Epithelial cell of proximal tubule (primary cell): ENCODE results near the gene KRT35. TPM values are rescaled to one million over a fixed set of nuclear protein-coding genes. Genes with fewer than 3 reads are reported as not detected.

Experiments used
- DNase-seq: peaks from one replicate; pipeline ENCODE4 v3.0.0-alpha.2; 2011; ENCODE audit warnings: low read depth
- H3K4me3 ChIP-seq: 2 replicates; pipeline ENCODE4 v1.5.1; 2011; ENCODE audit warnings: low read depth, mild to moderate bottlenecking, low read length
- total RNA-seq: library from RNA; depleted of rRNA; stranded (reverse); fragments of >200 nt; gene quantifications from 2 replicates; pipeline ENCODE4 v1.2.3, GENCODE V29; 2015
- TF ChIP-seq, protein P1 (sequence below): conservative IDR thresholded peaks from 2 replicates; pipeline ENCODE4 v1.5.1; 2012; ENCODE audit warnings: low read depth, mild to moderate bottlenecking, low read length

The KRT35 gene
- total RNA-seq, result not detected in 2 replicates

DNA sequence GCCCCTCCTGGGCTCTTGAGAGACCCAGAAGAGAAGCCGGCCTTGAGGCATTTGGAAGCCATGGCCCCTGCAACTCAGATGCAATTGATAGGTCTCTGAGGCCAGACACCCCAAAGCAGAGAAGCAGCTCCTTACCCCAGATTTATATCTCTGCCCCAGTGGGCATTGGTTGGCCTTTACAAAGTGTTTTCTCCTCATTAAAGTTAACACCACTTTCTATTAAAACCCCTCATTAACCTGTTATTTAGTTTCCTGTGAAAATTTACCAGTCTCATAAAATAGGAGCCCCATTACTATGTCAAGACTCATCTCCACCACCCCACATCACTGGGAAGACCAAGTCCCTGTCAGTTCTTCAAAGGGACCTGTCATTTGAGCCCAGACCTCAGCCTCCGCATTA lies at the start of gene KRT35:
KRT35 (minus strand) TSS at position 116 of the 400 bp plus-strand sequence; CDS start at position 62, 54 bp downstream.
- H3K4me3 ChIP-seq, result no peak within 1 kb of the TSS
- DNase-seq, result no peak
- TF ChIP-seq, protein P1, sequence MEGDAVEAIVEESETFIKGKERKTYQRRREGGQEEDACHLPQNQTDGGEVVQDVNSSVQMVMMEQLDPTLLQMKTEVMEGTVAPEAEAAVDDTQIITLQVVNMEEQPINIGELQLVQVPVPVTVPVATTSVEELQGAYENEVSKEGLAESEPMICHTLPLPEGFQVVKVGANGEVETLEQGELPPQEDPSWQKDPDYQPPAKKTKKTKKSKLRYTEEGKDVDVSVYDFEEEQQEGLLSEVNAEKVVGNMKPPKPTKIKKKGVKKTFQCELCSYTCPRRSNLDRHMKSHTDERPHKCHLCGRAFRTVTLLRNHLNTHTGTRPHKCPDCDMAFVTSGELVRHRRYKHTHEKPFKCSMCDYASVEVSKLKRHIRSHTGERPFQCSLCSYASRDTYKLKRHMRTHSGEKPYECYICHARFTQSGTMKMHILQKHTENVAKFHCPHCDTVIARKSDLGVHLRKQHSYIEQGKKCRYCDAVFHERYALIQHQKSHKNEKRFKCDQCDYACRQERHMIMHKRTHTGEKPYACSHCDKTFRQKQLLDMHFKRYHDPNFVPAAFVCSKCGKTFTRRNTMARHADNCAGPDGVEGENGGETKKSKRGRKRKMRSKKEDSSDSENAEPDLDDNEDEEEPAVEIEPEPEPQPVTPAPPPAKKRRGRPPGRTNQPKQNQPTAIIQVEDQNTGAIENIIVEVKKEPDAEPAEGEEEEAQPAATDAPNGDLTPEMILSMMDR, result no peak

DNA sequence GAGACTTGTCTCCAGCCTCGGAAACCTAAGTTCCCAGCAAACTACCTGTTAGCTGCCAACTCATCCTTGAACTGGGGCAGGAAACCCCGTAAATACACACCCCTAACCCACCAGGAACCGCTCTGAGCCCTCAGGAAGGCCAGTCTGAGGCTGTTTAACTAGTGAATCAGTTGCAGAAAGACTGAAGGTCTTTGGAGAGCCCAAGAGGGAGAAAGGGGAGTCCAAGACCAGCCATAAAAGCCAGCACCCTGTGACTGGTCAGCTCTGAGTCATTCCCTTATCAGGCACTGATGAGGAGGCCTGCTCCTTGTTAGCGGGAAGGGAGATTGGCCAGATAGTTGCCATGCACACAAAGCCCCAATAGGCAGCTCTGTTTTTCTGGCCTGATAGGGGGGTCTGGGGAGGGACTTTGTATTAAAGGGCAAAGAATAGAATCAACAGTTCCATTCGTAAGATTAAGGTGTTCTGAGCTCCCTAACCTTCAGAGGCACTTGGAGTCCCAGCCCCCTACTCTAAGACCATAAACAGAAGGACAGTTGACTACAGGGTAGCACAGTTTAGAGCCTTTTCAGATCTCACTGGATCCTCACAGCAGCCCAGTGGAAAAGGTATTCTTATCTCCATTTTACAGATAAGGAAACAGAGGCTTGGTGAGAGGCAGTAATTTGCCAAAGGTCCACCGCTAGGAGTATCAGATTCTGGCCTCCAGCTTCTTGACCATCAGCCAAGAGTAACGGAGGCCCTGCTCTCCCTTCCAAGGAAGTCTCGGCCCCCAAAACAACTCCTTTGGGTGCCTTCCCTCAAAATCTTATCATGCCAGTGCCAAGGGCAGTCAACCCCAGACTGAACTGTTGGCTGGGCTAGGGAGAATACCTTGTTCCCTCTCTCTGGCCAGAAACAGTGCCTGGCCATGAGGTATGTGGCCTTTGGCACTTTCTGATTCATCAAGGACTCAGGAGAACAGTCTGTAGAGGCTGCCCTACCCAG lies 49.4 kb upstream of the KRT35 start:
- peak; percentile 77 for DNase-seq
- TF ChIP-seq, protein P1, result no peak
- H3K4me3 ChIP-seq, result no peak overlapping the region

DNA sequence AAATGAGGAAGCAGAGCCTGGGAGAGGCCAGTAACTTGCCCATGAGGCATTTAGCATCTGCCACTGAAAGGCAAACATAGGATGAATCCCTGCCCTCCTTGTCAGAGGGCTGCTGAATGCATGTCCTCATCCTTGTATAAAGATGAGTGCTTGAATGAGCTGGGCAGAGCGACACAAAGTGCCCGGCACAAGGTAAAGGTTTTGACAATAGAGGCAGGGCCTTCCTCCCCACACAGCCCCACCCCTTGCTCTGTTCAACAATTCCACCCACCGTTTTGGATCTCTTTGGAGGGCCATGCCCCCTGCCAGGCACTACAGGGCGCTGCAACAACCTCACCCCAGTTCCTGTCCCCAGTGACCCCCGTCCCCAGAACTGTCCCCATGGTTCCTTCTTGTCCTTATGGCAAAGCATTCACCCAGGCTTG lies 48.6 kb upstream of the KRT35 start:
- H3K4me3 ChIP-seq, result no peak overlapping the region

DNA sequence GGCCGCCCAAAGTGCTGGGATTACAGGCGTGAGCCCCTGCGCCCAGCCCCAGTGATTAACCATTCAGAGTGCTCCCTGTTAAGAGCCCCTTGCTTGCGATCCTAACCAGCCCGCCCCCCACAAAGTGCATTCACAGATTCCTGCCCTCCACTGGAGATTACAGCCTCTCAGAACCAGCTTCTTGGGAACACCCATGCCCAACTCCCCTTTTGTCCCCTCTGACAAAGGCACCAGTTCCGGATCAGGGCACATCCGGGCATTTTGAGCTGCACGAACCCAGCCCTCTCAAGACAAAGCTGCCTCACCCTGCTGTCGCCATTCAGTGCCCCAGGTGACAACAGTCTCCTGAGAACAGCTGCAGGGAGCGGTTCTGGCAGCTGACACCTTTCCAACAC lies 48.0 kb upstream of the KRT35 start:
- H3K4me3 ChIP-seq, result no peak overlapping the region
- no peak for DNase-seq
- TF ChIP-seq, protein P1, result no peak

More for the DNA sequence above, 48.6 kb upstream of the KRT35 start:
- no peak for DNase-seq
- TF ChIP-seq, protein P1, result no peak

DNA sequence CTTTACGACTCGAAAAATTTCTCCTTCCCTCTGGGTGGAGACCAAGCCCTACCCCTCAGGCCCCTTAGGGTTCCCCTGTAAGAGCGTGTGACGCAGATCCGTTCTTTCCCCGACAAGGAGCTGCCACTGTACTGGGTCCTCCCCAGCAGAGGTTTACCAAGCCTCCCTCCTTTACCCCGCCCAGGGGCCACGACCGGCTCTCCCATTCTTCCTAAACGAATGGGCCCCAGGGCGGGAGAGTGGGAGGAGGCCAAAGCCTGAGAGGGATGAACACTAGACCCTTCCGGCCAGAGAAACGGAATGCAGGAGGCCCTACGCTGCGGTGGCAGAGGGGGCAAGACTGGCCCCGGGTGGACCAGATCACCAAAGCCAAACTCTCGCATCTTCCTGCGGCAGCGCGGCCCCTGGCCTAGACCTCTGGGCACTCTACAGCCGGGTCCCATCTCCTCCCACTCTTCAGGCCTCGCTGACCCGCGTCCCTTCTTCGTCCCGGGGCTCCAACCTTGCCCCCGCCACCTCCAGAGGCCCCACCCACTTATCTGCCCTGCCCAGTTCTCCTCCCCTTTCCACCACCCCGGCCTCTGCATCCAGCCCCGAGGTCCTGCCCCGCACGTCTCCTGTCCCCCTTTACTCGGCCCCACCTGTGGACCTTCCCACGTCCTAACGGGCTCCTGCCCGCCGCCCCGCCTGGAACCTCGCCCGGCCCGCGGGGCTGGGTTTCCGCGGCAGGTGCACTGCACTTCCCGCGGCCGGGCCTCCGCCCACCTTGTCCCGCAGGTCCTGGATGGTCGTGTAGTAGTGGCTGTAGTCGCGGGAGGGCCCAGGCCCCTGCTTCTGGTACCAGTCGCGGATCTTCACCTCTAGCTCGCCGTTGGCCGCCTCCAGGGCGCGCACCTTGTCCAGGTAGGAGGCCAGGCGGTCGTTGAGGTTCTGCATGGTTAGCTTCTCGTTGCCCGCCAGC lies 46.4 kb upstream of the KRT35 start:
- no peak for DNase-seq
- TF ChIP-seq, protein P1, result no peak
- H3K4me3 ChIP-seq, result peak overlapping the region; percentile 85

DNA sequence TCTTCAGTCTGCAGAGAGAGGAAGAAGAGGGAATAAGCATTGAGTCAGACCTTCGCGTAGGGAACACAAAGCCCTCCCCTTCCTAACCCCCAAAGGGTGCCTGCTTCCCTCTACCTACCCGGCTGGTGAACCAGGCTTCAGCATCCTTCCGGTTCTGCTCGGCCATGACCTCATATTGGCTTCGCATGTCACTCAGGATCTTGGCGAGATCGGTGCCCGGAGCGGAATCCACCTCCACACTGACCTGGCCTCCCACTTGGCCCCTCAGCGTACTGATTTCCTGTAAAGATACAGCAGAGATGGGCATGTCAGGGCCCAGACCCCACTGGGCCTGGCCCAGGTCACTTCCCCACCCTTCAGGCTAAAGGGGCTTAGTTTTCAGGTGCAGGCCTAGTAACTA lies 43.3 kb upstream of the KRT35 start:
- no peak for DNase-seq
- TF ChIP-seq, protein P1, result no peak
- no peak overlapping the region for H3K4me3 ChIP-seq
